ENCODE data around the gene TP53I13. TPM values are rescaled to one million over a fixed set of nuclear protein-coding genes. Genes with fewer than 3 reads are reported as not detected.

The TP53I13 gene
- total and polyA plus RNA-seq, 2 of the 4 experiments (the other 2 are of a cell fraction): 22.0 to 48.3 TPM

- no peak overlapping the region for H3K14ac ChIP-seq (replicated peaks; ENCODE audit: low read depth, low read length)
- H3K56ac ChIP-seq (ENCODE audit: extremely low read depth, insufficient read depth, low read length): no peak overlapping the region
- no peak overlapping the region for H3K18ac ChIP-seq (ENCODE audit: low read depth, low read length)
- no peak overlapping the region for H2AFZ ChIP-seq (replicated peaks; ENCODE audit: low read length, poor library complexity)
- no peaks in the 10 kb centered on the region for H3K4me1 ChIP-seq (ENCODE audit: control insufficient read depth, insufficient read depth, low read length)
- H3K4ac ChIP-seq (ENCODE audit: low read depth, low read length): no peak overlapping the region
- H4K5ac ChIP-seq (ENCODE audit: low read depth, low read length): no peak overlapping the region
- H3K4me2 ChIP-seq (ENCODE audit: low read depth, low read length): no peak overlapping the region
- POLR2A ChIA-PET (ENCODE audit: unreplicated experiment): no interaction called here
- no peak overlapping the region for H2BK5ac ChIP-seq (ENCODE audit: low read depth, low read length, poor library complexity, severe bottlenecking)
- H2AK9ac ChIP-seq (replicated peaks; ENCODE audit: low read depth, low read length, poor library complexity): no peak overlapping the region
- no peak overlapping the region for H2BK15ac ChIP-seq (ENCODE audit: low read depth, low read length)
- no peak overlapping the region for H2BK20ac ChIP-seq (ENCODE audit: low read depth, low read length)
- in situ Hi-C loops (cut with MboI; ENCODE audit: low sequenced_read_pairs): no loop called here
- no peak for ATAC-seq (ENCODE audit: low read depth)
- BruUV-seq (replicated peaks): no TSS peak
- no peaks in the 10 kb centered on the region for H3K9me1 ChIP-seq (ENCODE audit: insufficient read depth, low read length)
- H3K9ac ChIP-seq (ENCODE audit: low read depth, low read length): no peak overlapping the region
- no peaks in the 10 kb centered on the region for H3K27me3 ChIP-seq (ENCODE audit: control insufficient read depth, insufficient read depth, low read length)
- dilution Hi-C loops (cut with HindIII; ENCODE audit: low sequenced_read_pairs, unreplicated experiment): no loop called here
- no peak for DNase-seq
- H3K27ac ChIP-seq (ENCODE audit: insufficient read depth, low read length): no peak overlapping the region
- TF ChIP-seq USF2 (IDR thresholded peaks at IDR 0.05; ENCODE audit: low read depth, low read length) (no peak), NFE2L2 (IDR thresholded peaks at IDR 0.05; ENCODE audit: low read depth, low read length) (no peak), CTCF (conservative IDR thresholded peaks at IDR 0.05; ENCODE audit: low read depth, low read length) (no peak), POLR2A (IDR thresholded peaks at IDR 0.05; ENCODE audit: low read depth, low read length) (no peak), FOS (IDR thresholded peaks at IDR 0.05; ENCODE audit: low read depth, low read length) (no peak), BHLHE40 (IDR thresholded peaks at IDR 0.05; ENCODE audit: low read depth, low read length) (no peak), MAZ (IDR thresholded peaks at IDR 0.05; ENCODE audit: borderline replicate concordance, low read depth, low read length) (no peak), CEBPB (IDR thresholded peaks at IDR 0.05; ENCODE audit: low read depth, low read length) (no peak), MXI1 (IDR thresholded peaks at IDR 0.05; ENCODE audit: borderline replicate concordance, low read depth, low read length) (no peak), RFX5 (IDR thresholded peaks at IDR 0.05; ENCODE audit: low read depth, low read length) (no peak), RAD21 (IDR thresholded peaks at IDR 0.05; ENCODE audit: low read length) (no peak), SMC3 (IDR thresholded peaks at IDR 0.05; ENCODE audit: low read depth, low read length) (no peak), ELK1 (IDR thresholded peaks at IDR 0.05; ENCODE audit: borderline replicate concordance, low read depth, low read length) (no peak), RCOR1 (IDR thresholded peaks at IDR 0.05; ENCODE audit: insufficient replicate concordance, low read length) (no peak), MAFK (IDR thresholded peaks at IDR 0.05; ENCODE audit: low read depth, low read length) (no peak), CHD1 (IDR thresholded peaks at IDR 0.05; ENCODE audit: low read depth, low read length) (no peak)
- CTCF ChIA-PET: interaction anchor here (1.3 to 2.4 kb wide), 2 partner anchors 25 to 165 kb away, joined by 4 to 11 read pairs; no protein-coding TSS in a partner anchor
- no peak overlapping the region for H3K23ac ChIP-seq (ENCODE audit: low read depth, low read length)
- no peaks in the 10 kb centered on the region for H3K9me3 ChIP-seq (ENCODE audit: control insufficient read depth, insufficient read depth, low read length)
- no peak overlapping the region for H2BK120ac ChIP-seq (ENCODE audit: low read depth, low read length)
- intact Hi-C loops (cut with micrococcal nuclease): no loop called here
- H2AK5ac ChIP-seq (ENCODE audit: low read depth, low read length): no peak overlapping the region
- H3K4me3 ChIP-seq (ENCODE audit: insufficient read depth, low read depth, low read length): no peak overlapping the region
- WGBS, 2 experiments (ENCODE audit: extremely low coverage in 2 of 2, insufficient read length in 1 of 2): 100% methylated on average over 4 of the region's 8 CpGs; no CpG with 5 or more reads in 1 of the 2 experiments
- no peak overlapping the region for H4K8ac ChIP-seq (ENCODE audit: low read depth in 2 of 2, low read length in 2 of 2)
- H4K20me1 ChIP-seq (ENCODE audit: insufficient read depth, low read length): peaks cover 4% of the 10 kb centered on the region; the same call in 1 of the 2 replicates
- peaks cover 36% of the 10 kb centered on the region for H3K36me3 ChIP-seq (ENCODE audit: control insufficient read depth, insufficient read depth, low read length)
- peaks cover 12 to 15% of the 10 kb centered on the region in 2 experiments for H3K79me1 ChIP-seq (ENCODE audit: low read depth in 1 of 2, low read length in 2 of 2)
- H4K91ac ChIP-seq (ENCODE audit: insufficient read depth, low read depth, low read length): no peak overlapping the region
Measured at GRCh38 chr17:29533976-29534375, 34.5 kb upstream of the TP53I13 start.

Data from IMR-90 (cell line).